HG02852 (cell line): Measurements from ENCODE around the gene RABGEF1.
"Not testable (repeated sequence)": the region's sequence is repeated elsewhere in the genome, so short reads cannot be mapped to it uniquely, and the experiment has no call there.

Experiments used
- ATAC-seq: cut with Tn5 transposase; IDR thresholded peaks from one replicate; pipeline ENCODE4 v1.9.1; 2021; ENCODE audit warnings: mild to moderate bottlenecking, moderate library complexity; ENCODE audit not compliant: unreplicated experiment

The RABGEF1 gene

DNA sequence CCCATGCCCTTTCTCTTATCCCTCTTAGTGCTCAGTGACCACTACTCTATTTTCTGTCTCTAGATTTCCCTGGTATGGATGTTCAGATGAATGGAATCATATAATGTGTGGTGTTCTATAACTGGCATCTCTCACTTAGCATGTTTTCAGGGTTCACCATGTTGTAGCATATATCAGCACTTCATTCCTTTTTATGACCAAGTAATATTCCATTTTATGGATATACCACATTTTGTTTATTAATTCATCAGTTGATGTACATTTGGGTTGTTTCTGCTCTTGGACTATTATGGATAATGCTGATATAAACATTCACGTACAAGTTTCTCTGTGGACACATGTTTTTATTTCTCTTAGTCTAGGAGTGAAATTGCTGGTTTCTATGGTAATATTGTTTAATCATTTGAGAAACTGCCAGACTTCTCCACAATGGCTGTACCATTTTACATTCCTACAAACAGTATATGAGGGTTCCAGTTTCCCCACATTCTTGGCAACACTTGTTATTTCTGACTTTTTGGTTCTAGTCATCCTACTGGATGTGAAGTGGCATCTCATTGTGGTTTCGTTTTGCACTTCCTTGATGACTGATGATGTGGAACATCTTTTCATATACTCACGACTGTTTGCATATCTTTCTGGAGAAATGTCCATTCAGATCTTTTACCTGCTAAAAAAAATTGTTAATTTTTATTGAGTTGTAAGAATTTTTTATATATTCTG lies 23.3 kb downstream of the RABGEF1 start:
- ATAC-seq, result not testable (repeated sequence)

DNA sequence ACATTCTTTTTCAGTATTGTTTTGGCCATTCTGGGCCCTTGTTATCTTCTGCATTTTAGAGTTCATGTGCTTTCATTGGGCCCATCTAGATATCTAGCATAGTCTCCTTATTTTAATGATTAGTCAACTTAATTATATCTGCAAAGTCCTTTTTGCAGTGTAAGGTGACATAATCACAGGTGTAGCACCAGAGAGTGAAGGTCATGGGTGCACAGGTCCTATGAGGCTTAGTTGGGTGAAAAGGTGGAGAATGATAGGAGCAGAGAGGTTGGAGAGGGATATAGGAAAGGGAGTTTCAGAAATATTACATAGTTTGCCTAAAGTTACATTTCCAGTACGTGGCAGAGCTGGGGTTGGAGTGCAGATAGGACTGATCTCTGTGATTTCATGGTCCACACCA lies 24.4 kb downstream of the RABGEF1 start:
- not testable (repeated sequence) for ATAC-seq

DNA sequence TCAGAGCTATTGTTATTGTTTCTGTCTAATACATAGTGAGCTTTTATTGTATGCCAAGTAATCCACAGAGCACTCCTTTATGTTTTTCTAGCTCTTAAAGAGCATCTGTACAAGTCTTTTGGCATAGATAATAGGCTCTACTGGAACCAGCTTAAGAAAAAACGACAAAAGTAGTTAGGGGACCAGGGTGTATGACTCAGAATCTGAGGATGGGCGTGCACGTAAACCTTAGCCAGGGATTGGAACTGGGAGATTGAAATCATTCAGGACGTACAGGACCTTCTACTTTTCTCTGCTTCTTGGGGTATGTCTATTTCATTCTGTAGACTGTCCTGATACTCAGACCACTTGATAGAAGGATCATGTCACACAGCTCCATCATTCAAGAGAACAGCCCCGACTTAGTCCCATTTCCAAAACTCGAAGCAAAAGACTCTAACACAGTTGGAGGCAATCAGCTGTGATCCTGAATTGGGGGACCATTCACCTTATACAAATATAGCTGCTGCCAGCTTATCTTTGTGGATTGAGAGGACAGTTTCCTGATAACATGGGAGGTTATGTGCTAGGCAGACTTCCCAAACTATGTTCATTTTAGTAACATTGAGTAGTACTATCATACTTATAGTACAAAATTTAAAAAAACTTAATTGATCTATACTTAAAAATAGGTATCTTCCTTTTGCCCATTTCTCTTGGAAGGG lies 24.9 kb downstream of the RABGEF1 start:
- not testable (repeated sequence) for ATAC-seq

DNA sequence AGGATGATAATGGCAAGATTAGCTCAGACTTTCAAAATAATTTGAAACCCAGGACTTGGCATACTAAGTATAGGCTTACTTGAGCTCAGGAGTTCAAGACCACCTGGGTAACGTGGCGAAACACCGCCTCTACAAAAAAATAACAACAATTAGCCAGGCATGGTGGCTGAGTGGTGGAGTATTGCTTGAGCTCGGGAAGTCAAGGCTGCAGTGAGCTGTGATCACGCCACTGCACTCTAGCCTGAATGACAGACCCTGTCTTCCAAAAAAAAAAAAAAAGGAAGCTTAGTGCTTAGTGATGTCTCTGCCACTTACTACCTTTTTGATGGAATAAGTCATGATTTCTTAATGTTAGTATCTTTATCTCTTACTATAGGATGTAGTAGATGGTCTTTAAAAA lies 25.5 kb downstream of the RABGEF1 start:
- no peak for ATAC-seq

DNA sequence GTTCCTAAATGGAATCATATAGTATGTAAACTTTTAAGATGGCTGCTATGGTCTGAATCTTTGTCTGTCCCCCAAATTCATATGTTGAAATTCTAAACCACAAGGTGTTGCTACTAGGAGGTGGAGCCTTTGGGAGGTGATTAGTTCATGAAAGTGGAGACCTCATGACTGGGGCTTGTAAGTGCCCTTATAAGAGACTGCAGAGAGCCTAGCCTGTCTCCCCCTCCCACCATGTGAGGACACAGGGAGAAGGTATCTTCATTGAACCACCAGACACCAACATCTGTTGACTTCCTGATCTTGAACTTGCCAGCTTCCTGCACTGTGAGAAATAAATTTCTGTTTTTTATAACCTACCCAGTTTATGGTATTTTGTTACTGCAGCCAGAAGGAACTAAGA lies 27.0 kb downstream of the RABGEF1 start:
- not testable (repeated sequence) for ATAC-seq

DNA sequence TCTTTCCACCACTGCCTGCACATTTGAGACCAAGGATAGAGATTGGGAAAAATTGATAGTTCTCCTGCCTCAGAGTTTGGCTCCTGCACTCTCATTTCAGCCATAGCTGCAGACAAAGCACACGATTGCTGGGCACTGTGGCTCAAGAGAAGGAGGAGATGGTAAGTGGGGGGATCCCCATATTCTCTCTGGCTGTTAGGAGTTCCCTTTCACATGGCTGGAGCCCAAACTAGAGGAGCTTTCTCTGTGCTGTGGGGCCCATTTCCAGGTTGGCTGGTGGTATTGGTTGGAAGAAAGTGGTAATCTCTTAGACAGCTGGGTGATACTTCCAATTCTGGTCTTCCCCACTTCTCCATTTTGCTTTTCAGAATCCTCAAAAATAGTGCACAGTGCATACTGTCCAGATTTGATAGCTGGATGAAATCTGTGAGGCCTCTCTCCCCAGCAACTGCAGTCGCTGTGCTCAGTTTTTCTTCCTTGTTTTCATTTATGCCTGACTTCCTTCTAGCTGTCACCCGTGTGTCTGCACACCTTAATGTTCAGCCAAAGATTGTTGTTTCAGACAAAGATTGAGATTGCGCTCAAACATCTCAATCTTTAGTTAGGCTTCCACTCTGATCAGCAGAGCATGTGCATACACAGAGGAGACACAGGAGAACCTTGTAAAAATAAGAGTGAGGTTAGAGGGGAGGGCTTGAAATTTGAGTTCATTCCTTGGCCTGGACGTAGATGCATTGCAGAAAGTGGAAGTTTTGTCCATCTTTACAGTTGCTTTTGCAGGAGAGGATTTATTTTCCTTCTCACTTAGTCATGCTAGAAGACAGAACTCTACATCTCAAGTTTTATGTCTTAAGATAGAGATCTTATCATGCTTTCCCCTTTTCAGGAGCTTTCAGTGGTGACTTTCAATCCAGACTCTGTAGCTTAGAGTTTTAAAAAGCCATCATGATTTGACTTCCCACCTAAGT lies 28.6 kb downstream of the RABGEF1 start:
- ATAC-seq, result no peak

DNA sequence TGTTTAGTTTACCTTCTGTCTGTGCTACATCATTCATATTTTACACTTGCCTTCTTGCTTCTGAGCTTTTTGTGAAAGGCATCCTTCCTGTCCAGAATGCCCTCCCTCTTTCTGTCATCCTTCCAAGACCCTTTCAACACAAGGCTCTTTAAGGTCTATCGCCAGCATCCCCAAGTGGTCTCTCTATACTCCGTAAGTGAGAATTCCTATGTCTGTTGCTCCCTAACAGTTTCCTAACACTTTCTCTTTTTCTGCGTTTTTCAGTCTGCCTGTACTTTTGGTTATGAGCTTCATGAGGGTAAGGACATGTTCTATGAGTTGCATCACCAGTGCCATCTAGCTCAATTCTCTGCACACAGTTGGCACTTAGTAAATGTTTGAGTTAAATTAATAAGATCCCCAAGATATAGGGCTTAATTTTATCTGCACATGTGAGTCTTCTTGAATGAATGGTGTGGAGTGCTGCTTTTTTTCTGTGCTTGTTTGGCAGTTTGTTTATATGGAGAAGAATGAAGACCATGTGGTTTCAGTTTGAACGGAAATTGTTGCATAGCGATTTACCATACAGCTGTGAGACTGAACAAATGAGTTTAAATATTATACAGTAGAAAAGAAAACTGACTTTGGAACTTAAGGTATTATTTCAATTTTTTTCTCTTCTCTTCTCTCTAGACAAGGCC lies 29.4 kb downstream of the RABGEF1 start:
- no peak for ATAC-seq

DNA sequence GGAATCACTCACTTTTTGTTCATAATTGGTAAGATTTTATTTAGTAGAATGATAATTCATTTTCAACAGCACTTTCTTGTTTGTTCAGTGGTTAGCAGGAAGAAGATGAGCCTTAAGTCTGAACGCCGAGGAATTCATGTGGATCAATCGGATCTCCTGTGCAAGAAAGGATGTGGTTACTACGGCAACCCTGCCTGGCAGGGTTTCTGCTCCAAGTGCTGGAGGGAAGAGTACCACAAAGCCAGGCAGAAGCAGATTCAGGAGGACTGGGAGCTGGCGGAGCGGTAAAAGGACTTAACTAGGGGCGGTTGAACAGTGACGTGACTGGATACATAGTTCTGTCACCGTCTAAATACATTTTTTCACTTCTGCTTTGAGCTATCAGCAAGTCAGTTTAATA lies 31.3 kb downstream of the RABGEF1 start:
- no peak for ATAC-seq

DNA sequence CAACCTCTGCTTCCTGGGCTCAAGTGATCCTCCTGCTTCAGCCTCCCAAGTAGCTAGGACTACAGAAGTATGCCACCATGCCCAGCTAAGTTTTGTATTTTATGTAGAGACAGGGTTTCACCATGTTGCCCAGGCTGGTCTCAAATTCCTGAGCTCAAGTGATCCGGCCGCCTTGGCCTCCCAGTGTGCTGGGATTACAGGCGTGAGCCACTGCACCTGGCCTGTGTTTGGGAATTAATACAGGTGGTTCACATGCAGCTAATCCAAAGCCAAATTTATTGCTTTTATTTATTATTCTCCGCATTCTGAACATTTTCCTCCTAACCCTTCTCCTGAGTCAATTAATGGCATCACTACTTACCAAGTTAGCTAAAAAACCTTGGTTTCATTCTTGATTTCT lies 33.2 kb downstream of the RABGEF1 start:
- not testable (repeated sequence) for ATAC-seq

DNA sequence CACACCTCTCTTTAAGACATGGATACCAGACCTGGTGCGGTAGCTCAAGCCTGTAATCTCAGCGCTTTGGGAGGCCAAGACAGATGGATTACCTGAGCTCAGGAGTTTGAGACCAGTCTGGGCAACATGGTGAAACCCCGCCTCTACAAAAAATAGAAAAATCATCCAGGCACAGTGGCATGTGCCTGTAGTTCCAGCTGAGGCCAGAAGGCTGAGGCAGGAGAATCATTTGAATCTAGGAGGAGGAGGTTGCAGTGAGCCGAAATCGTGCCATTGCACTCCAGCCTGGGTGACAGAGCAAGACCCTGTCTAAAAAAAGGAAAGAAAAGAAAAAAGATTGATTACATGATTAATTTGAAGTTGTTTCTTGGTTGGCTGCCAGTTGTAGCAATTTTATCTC lies 35.9 kb downstream of the RABGEF1 start:
- ATAC-seq, result not testable (repeated sequence)

DNA sequence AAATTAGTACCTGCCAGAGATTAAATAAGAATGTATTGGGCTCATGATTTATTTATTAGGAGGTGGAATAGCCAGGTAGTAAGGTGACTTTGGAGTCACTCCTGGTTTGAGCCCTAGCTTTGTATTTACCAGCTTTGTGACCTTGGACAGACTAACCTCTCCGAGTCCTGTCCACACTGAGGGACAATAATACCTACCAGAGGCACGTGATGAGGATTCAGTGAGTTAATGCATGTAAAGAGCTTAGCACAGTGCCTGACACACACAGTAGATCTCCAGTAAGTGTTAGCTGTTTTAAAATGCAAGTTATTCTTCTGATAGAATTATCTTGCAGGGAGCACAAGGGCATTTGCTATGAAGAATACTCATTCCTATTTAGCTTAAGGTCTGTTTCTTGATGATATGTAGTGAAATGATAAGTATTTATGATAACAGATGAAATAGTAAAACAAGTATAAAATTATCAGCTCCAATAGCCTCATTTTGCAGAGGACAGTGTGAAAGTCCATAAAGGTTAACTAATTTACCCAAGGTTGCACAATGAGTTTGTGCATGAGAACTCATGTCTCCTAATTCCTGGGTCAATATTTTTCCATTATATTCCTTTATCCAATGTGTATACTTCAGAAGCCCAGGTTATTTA lies 36.4 kb downstream of the RABGEF1 start:
- ATAC-seq, result no peak

DNA sequence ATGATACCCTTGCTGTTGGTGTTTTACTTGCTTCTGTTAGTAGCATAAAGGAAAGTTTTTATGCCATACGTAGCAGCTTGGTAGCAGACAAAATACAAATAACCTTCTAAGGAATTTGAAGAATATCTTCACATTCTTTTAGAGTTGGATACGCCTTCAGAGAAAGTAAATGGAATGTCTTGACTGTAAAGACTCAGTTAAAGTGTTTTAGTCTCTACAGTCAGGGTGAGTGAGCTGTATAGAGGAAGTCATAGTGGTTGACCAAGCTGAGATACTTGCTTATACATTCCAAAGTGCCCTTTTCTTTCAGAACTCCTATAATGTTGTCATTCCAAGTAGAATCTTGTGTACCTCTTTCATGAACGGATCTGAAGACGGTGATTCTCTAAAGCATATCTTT lies 37.7 kb downstream of the RABGEF1 start:
- ATAC-seq, result no peak

DNA sequence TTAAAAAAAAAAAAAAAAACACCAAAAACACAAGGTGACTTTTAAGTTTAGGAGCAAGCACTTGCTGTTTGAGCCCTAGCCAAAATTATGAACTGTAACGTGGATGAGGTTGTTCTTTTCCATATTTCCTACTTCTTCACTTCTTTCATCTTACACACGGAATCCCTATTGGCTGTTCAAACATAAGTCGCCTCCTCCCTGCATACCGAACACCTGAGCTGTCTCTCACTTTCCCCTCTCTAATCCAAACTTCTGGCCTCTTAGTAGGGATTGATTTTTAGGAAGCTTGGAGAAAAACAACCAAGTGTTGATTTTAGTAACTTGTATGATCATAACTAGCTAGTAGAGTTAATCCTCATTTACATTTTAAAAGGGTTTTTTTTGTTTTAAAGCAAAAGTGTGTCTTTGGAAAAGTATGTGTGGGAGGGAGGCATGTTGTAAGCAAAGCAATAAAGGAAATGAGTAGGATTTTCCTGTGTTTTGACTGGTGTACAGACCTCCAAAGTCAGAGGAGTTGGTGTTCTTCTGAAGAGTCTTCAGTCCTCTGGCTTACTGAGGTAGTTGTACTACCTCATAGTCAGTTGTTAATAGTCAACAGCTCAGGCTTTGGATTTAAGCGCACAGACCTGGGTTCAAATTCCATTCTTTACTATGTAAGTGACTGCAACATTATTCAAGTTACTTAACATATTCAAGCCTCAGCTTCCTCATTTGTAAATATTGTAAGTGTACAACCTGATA lies 39.3 kb downstream of the RABGEF1 start:
- no peak for ATAC-seq

DNA sequence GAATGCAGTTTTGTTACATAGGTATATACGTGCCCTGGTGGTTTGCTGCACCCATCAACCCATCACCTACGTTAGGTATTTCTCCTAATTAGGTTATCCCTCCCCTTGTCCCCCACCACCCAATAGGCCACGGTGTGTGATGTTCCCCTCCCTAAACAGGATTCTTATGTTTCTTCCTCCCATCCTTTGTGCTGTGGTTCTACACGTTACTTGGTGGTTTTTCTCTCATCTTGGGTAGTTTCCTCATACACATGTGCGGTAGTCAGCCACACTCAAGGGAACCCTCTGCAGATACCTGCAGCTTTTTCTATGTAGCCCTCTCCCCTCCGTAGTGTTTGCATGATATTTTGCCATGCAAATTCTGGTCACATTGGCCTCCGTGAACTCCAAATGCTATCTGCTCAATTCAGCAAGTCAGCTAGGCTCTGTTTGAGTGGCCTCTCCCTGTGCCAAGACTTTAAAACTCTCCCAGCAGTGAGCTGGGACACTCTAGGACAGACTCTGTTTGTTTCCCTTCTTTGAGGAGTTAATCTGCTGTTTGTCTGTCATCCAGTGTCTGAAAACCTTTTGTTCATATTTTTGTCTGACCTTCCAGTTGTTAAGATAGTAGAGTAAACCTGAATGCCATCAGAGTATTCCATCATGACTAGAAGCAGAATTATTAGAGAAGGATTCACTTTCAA lies 41.0 kb downstream of the RABGEF1 start:
- ATAC-seq, result no peak

DNA sequence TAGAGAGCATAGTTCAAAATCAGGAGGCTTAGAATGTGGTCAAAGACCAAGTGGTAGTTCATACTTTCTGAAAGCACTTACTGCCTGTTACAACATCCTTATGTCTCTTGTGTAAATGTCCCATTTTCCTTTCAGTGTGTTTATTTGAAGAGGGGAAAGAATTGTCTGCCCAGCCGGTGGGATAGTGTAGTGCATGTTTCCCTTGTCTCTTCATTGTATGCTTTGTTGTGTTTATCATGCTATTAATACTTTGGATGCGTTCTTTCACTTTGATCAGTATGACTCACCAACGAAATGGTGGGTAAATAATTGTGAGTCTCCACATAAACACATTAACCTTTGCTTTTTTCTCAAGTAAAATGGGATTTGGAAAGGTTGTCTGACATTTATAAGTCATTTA lies 42.3 kb downstream of the RABGEF1 start:
- not testable (repeated sequence) for ATAC-seq

DNA sequence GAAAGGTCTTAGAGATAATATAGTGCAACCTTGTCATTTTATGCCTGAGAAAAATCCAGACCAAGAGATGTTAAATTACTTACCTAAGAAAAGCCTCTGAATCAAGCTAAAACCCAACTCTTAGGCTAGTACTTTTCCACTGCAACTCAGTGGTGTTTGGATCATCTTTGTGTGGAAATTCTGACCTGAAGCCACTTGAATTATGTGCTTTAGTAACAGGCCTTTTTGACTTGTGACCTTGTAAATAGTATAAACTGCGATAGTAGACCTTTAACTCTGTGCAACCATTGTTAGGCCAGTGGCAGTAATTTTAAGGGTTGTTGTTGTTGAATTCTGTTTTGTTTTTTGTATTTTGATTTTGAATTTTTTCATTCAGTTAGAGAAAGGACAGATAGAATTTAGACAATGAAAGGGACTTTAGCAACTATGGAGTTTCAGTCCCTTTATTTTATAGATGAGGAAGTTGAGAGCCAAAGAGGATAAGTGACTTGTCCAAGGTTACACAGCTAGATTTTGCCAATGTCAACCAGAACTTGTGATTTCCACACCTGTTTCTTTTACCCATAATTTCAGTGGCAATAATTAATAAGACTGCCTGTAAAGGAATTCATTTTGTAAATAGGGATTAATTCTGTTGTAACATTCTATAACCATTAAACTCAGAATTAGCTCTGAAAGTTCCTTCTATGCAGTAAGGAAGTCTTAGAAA lies 43.5 kb downstream of the RABGEF1 start:
- ATAC-seq, result not testable (repeated sequence)

DNA sequence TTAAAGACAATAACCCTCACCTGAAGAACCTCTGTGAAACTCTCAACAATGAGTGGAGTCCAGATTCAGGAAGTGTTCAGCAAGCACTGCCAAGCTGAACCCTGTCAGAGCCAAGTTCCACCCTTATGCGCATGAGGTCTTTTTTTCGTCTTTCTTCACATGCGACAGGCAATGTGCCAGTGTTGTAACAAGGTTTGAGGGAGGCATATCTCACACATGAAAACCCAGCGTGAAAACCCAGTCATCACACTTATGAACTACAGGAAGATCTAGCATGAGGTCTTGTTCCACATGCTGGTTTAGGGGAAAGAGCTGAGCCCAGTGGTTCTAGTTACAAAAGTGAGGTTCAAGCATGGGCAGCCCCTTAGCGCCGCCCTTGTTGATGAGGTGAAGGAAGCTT lies 49.7 kb downstream of the RABGEF1 start:
- no peak for ATAC-seq

DNA sequence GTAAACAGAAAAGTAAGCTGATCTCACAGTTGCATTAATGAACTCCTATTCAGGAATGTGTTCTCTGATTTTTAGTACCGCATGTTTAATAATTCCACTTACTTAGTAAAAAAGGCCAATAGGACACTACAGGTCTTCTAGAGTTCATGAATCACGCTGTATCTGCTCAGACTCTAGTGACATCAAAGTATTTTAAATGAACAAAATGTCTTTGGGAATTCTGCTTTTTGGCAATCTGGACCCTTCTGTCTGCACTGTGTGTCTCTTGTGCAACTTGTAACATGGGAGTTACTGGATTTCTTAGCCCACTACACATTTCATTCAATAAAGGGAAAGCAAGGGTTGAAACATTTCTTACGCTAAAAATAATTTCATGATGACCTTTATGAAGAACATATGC lies 50.2 kb downstream of the RABGEF1 start:
- ATAC-seq, result no peak
